SKM-1 (cell line): Measurements from ENCODE around the gene PLCG1.
A peak's percentile ranks its signal among the peaks of the same experiment; 100 is the strongest.
"Not testable (repeated sequence)": the region's sequence is repeated elsewhere in the genome, so short reads cannot be mapped to it uniquely, and the experiment has no call there.

Experiments
- DNase-seq: peaks from one replicate; lab custom pipeline; 2025; ENCODE audit not compliant: unreplicated experiment; lab: John Stamatoyannopoulos, UW

PLCG1 gene

GRCh38 chr20:41136680-41137613 lies at the start of gene PLCG1:
PLCG1 (plus strand) TSS chr20:41137543; CDS start chr20:41137642, 99 bp downstream.
- peak; percentile 47 for DNase-seq

DNA sequence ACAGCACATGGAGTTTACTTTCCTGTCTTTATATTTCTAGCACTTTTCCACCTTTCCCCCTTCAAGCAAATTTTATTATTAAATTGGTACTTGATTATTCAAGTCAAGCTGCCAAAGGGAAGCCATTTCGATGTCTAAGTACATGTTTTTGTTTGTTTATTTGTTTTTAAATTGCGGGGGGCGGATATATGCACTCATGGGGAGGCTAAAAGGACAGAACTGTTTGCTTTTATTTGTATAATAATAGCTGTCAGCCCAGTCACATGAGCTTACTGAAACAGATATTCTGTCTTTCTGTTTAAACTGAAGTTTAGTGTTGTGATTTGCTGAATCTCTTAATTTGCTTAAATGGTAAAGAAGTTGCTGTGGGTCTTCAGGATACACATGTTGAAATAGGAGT lies 49.6 kb upstream of the PLCG1 start:
- DNase-seq, result no peak

DNA sequence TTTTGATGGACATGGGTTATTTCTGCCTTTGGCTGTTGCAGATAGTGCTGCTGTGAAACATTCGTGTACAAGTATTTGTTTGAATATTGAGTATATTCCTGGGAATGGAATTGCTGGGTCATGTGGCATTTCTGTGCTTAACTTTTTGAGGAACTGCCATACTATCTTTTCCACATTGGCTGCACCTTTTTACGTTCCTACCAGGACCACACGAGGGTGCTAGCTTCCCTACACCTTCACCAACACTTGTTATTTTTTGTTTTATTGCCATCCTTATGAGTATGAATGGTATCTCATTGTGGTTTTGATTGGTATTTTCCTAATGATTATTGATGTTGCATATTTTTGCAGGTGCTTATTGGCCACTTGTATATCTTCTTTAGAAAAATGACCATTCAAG lies 47.8 kb upstream of the PLCG1 start:
- DNase-seq, result no peak

DNA sequence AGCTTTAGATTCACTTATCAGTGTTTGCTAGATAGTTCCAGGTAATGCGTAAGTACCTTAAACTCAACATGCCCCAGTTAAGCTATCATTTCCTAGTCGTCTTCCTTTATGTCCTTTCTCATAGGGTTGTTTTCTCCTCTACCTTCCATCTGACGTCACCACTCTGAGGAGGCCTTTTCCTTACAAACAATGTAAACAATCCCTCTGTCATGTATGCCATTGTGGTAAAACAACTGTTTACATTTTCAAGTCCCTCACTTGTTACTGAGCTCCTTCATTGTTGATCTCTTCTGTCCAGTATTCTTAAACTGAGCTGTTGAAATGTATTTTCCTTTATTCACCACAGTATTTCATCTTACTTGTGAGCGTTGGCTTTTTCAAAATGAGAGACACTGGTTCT lies 45.4 kb upstream of the PLCG1 start:
- DNase-seq, result no peak

- DNase-seq, result no peak
Measured at GRCh38 chr20:41094353-41095055, 42.8 kb upstream of the PLCG1 start.

DNA sequence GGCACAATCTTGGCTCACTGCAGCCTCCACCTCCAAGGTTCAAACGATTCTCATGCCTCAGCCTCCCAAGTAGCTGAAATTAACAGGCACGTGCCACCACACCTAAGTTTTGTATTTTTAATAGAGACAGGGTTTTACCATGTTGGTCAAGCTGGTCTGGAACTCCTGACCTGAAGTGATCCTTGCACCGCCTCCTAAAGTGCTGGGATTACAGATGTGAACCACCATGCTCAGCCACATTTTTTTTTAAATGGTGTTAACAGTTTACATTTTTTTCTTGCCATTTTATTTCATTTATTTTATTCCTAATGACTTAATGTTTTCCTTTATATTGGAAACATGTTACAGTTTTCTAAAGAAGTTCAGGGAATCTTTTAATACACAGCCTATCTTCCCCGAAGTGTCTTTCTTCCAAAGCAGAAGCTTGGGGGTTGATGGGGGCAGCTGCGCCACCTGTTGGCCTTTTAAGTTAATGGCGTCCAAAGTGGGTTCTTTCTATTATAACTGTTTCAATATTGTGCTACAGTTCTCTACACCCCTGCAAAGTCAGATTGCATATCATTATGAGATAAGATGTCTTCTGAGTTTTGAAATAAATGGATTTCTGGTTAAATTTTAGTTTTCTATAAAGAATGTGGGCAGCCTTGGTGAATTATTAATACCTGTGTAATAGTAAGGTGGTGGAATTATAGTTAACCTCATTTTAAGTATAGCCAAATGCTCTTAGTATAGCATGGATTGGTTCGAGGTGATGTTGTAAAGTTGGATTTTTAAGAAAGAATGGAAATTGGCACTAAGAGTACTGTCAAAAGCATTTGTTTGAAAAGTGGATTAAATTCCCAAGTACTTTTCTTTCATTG lies 42.0 kb upstream of the PLCG1 start:
- DNase-seq, result peak; percentile 15

- DNase-seq, result no peak
Measured at GRCh38 chr20:41098703-41099250, 38.6 kb upstream of the PLCG1 start.

DNA sequence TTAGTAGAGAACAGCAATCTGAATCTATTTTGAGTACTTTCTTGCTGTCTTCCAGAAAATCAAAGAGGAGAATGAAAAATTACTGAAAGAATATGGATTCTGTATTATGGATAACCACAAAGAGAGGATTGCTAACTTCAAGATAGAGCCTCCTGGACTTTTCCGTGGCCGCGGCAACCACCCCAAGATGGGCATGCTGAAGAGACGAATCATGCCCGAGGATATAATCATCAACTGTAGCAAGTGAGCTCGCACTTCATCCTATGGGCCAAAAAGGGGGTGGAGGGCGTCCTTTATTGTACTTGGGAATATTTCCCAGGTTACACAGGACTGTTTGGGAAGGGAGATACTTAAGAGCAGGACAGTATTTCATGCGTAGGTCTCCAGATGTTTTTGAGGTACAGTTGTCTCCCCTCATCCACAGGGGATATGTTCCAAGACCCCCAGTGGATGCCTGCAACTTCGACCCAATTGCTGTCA lies 37.3 kb upstream of the PLCG1 start:
- no peak for DNase-seq

DNA sequence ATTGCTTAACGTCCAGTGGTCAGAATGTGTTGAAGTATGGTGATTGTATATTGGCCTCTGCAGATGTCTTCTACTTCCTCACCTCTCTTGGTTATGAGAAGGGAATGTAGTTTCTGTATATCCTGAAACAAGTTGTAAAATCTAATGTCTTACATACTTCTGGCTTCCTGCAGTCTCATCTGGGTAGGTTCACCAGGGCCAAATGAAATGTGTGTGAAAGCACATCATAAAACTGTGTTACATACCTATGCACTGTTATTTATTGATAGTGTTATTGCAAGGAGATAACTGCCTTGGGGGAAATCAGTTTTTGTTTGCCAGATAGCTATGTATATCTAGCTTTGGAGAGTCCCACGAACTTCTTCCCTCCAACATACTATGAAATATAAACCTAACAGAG lies 35.7 kb upstream of the PLCG1 start:
- no peak for DNase-seq

GRCh38 chr20:41108531-41108930 lies 28.8 kb upstream of the PLCG1 start:
- DNase-seq, result no peak

DNA sequence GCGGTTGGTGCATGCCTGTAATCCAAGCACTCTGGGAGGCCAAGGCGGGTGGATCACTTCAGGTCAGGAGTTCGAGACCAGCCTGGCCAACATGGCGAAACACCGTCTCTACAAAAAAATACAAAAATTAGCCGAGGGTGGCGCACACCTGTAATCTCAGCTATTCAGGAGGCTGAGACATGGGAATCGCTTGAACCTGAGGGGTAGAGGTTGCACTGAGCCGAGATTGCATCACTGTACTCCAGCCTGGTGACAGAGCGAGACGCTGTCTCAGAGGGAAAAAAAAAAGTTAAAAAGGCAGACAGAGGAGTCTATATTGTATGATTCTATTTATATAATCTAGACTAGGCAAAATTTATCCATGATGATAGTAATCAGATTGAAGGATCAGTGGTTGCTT lies 27.3 kb upstream of the PLCG1 start:
- DNase-seq, result no peak

DNA sequence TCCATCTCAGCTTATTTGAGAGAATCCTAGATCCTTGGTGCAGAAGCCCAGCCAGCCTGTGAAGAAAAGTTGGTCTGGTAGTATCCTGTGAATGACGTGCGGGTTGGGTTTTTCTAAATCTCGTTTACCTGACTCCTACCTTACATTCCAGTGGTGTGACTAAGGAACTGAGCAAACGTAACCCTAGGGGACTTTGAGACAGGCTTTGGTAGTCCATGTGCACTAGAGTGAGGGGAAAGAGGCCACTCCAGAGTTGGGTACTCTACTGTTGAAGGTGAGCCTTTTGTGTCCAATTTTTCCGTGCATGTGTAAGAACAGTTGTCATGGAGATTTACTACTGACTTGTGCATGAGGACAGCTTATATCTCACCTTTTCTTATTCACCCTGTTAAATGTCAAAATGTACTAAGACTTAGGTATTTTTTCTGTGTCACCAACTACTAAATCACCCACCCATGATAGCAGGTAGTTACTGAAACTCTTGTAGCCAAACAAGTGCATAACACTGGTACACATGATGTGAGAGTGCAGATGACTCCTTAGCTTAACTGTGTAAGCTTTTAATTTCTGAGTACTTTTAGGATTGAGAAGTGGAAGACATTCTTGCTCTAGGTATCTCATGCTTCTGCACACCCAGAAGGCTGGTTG lies 26.3 kb upstream of the PLCG1 start:
- no peak for DNase-seq

DNA sequence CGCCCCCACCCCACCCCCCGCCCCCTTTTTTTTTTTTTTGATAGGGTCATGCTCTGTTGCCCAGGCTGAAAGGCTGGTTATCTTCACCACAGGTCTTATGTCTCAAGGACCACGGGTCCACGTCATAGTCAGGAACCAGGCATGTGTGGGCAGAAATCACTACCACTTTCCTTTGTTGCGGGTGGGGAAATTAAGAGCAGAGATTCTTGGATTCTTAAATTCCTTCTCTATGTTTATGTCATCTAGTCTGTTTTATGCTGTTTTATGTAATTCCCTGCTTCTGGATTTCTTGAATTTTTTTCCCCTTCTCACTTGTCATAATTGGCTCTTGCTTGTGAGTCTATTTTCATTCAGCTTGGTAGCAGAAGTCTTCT lies 25.8 kb upstream of the PLCG1 start:
- no peak for DNase-seq

DNA sequence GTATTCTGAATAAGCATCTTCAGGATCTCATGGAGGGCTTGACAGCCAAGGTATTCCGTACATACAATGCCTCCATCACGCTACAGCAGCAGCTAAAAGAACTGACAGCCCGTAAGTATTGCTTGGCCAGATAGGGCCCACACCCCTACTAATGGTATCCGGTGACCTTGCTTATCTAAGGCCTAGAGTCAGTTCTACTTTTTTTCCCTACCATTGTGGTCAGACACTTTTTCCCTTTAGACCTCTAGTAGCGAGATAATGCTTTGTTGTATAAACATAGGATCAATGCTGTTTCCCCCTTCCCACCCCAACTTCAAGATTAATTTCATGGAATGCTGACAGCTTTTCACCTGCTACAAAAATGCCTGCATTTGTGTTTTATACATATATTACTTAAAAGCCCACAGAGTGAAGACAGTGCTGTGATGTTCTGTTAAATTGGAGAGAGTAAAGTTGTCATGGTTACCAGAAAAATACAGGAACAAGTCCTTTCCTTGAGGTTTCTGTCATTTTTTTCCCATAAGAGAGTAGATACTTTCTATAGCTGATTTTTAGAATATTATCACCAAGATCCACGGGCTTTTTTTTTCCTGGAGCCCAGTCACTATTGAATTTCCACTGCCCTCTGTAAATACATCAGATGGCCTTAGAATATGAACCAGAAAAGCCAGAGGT lies 20.9 kb upstream of the PLCG1 start:
- no peak for DNase-seq

DNA sequence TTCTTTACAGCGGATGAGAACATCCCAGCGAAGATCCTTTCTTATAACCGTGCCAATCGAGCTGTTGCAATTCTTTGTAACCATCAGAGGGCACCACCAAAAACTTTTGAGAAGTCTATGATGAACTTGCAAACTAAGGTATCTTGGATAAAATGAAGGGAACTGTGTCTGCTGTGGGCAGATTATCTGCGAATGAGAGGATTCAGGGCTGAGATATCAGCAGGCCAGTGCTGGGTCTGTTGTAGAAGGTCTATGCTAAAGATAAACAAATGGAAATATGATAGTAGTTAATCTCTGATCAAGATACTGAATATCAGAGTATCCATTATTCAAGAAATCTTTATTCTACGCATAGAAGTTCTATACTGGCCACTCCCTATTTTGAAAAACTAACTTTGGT lies 19.2 kb upstream of the PLCG1 start:
- DNase-seq, result not testable (repeated sequence)

- no peak for DNase-seq
Measured at GRCh38 chr20:41118632-41119031, 18.7 kb upstream of the PLCG1 start.

DNA sequence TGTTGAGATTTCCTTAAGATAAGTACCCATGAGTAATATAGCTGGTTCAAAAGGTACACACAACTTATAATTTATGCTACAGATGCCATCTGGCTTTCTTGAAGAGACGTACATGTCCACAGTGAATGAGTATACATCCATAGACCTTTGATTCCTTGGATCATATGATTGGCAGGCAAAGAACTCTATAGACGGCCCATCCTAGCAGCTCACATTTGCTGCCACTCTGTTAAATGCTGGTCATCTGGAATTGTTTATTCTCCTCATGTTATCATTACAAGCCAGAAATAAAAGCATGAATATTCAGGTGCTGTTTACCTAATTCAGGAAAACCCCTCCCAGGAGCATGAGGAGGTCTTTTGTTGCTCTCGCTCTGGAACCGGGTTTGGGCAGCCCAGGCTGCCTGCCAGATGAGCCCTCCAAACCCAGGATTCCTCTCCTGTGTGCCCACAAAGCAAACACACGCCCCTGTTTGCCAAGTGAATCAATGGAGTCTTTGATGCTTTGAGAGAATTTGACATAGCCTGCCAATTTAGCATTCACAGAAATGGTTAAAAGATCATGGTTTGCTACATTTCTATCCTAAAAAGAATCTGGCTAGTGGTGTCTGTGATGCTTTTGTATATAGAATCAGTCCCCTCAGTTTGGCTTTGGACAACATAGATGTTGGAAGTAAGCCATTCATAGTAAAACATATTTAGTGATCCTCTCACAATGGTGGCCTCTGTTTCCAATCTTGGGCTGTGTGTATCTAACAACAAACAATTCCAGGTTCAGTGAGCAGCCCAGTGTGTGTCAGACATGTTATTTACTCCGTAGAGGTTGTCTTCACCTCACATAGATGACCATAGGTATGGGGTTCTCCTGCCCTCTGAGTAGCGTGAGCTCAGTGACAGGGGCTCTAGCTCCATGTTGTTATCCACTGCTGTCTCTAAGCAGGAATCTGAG lies 17.5 kb upstream of the PLCG1 start:
- DNase-seq, result no peak

DNA sequence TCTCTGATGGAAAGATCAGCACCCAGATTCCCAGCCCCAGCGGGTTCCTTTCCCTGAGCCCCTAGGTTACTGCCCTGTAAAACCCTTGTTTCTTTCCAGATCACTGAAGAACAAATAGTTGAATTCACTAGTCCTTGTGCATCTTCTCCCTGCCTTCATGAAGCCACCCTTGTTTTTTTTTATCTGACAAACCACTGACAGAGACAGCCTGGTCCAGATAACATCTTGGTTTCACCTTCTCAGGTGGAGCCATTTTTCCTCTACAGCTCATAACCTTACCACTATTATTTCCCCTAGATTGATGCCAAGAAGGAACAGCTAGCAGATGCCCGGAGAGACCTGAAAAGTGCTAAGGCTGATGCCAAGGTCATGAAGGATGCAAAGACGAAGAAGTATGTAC lies 15.9 kb upstream of the PLCG1 start:
- no peak for DNase-seq

GRCh38 chr20:41123631-41124030 lies 13.7 kb upstream of the PLCG1 start:
- no peak for DNase-seq
